KMS-11 (cell line): Measurements from ENCODE around the gene RCL1.

Experiments used
- H2AFZ ChIP-seq: fragments of 200-600 bp; sonication (generic); 2 replicates; pipeline ENCODE4 v1.6.1; 2016; ENCODE audit warnings: antibody characterized with exemption, mixed run types, low read depth
- H3K27ac ChIP-seq: fragments of 200-600 bp; sonication (generic); 2 replicates; pipeline ENCODE4 v1.6.1; 2016; ENCODE audit warnings: mild to moderate bottlenecking, mixed run types
- H3K27me3 ChIP-seq: fragments of 200-600 bp; sonication (generic); 2 replicates; pipeline ENCODE4 v1.6.1; 2017; ENCODE audit warnings: mild to moderate bottlenecking, low read depth, mixed run types, moderate library complexity; ENCODE audit not compliant: insufficient read depth
- H3K36me3 ChIP-seq: fragments of 200-600 bp; sonication (generic); 2 replicates; pipeline ENCODE4 v1.6.1; 2017; ENCODE audit warnings: mild to moderate bottlenecking, mixed run types; ENCODE audit not compliant: insufficient read depth
- H3K4me1 ChIP-seq: fragments of 200-600 bp; sonication (generic); 2 replicates; pipeline ENCODE4 v1.6.1; 2016; ENCODE audit warnings: mild to moderate bottlenecking, low read depth, mixed run types; ENCODE audit not compliant: poor library complexity, severe bottlenecking
- H3K4me2 ChIP-seq: fragments of 200-600 bp; sonication (generic); 2 replicates; pipeline ENCODE4 v1.7.0; 2016; ENCODE audit warnings: mild to moderate bottlenecking, mixed run types
- H3K4me3 ChIP-seq: fragments of 200-600 bp; sonication (generic); IDR thresholded peaks from 2 replicates; pipeline ENCODE4 v1.6.1; 2017; ENCODE audit warnings: low read depth, low read length, mixed read lengths; ENCODE audit not compliant: insufficient read depth
- H3K79me2 ChIP-seq: fragments of 200-600 bp; sonication (generic); 2 replicates; pipeline ENCODE4 v1.6.1; 2016; ENCODE audit warnings: low read depth, mixed run types; ENCODE audit not compliant: insufficient read depth
- H3K9ac ChIP-seq: fragments of 200-600 bp; sonication (generic); 2 replicates; pipeline ENCODE4 v1.6.1; 2016; ENCODE audit warnings: mild to moderate bottlenecking, mixed run types
- H4K20me1 ChIP-seq: fragments of 200-600 bp; sonication (generic); 2 replicates; pipeline ENCODE4 v1.6.1; 2016; ENCODE audit warnings: mild to moderate bottlenecking, mixed run types; ENCODE audit not compliant: insufficient read depth
- CTCF ChIP-seq: fragments of 200-600 bp; sonication (generic); conservative IDR thresholded peaks from 2 replicates; pipeline ENCODE4 v1.6.1; 2017; ENCODE audit warnings: low read depth, mild to moderate bottlenecking, antibody characterized with exemption, low read length, moderate library complexity, mixed read lengths

RCL1 gene

GRCh38 chr9:4905135-4905490, 112.4 kb downstream of the RCL1 start:
- H4K20me1 ChIP-seq = no peaks in the 10 kb centered on the region
- H3K36me3 ChIP-seq = no peaks in the 10 kb centered on the region
- no peaks in the 10 kb centered on the region for H3K27me3 ChIP-seq
- H3K79me2 ChIP-seq = no peaks in the 10 kb centered on the region
- H3K4me2 ChIP-seq = no peak overlapping the region
- no peak overlapping the region for H3K9ac ChIP-seq
- H3K4me3 ChIP-seq = no peak overlapping the region
- no peak overlapping the region for H2AFZ ChIP-seq
- TF ChIP-seq CTCF = no peak
- H3K27ac ChIP-seq = no peak overlapping the region
- no peaks in the 10 kb centered on the region for H3K4me1 ChIP-seq
